Mesenchymal stem cell (in vitro differentiated cells and primary cell): ENCODE measurements around the gene HOXC13.

Source experiments
- DNase-seq: peaks from one replicate; pipeline ENCODE4 v3.0.0-alpha.2; 2013
- H2AFZ ChIP-seq: one replicate; pipeline ENCODE4 v1.6.1; 2013; ENCODE audit warnings: low read depth, mild to moderate bottlenecking, control low read depth, inconsistent platforms, low read length, moderate library complexity
- H2AK5ac ChIP-seq: 2 replicates; pipeline ENCODE4 v1.6.1; 2013; ENCODE audit warnings: low read length, moderate library complexity, mild to moderate bottlenecking, inconsistent platforms; ENCODE audit not compliant: severe bottlenecking
- H2BK120ac ChIP-seq: one replicate; pipeline ENCODE4 v1.6.1; 2013; ENCODE audit warnings: low read depth, mild to moderate bottlenecking, inconsistent platforms, low read length, moderate library complexity
- H2BK12ac ChIP-seq, 2 experiments: one replicate each; pipeline ENCODE4 v1.6.1; 2013; ENCODE audit warnings: inconsistent platforms in 2 of 2, low read length in 2 of 2, mild to moderate bottlenecking in 2 of 2, moderate library complexity in 2 of 2, control low read depth in 1 of 2
- H2BK15ac ChIP-seq: one replicate; pipeline ENCODE4 v1.6.1; 2013; ENCODE audit warnings: mild to moderate bottlenecking, low read depth, inconsistent platforms; ENCODE audit not compliant: poor library complexity, severe bottlenecking
- H2BK5ac ChIP-seq: 2 replicates; pipeline ENCODE4 v1.6.1; 2013; ENCODE audit warnings: low read depth, mild to moderate bottlenecking, low read length, control low read depth, inconsistent platforms; ENCODE audit not compliant: poor library complexity, severe bottlenecking
- H3K14ac ChIP-seq, 2 experiments: one replicate each; pipeline ENCODE4 v1.6.1; 2013; ENCODE audit warnings: inconsistent platforms in 2 of 2, low read length in 2 of 2, control low read depth in 1 of 2, mild to moderate bottlenecking in 1 of 2, moderate library complexity in 1 of 2
- H3K18ac ChIP-seq, 2 experiments: one replicate each; pipeline ENCODE4 v1.6.1; 2013; ENCODE audit warnings: inconsistent platforms in 2 of 2, low read length in 2 of 2, control low read depth in 1 of 2, low read depth in 1 of 2, mild to moderate bottlenecking in 1 of 2
- H3K23ac ChIP-seq, 2 experiments: one replicate each; pipeline ENCODE4 v1.6.1; 2013; ENCODE audit warnings: inconsistent platforms in 2 of 2, low read length in 2 of 2, mild to moderate bottlenecking in 2 of 2, moderate library complexity in 2 of 2, control low read depth in 1 of 2
- H3K27ac ChIP-seq: 2 replicates; pipeline ENCODE4 v1.5.1; 2013; ENCODE audit warnings: mild to moderate bottlenecking, moderate library complexity, low read length, control low read depth, inconsistent platforms; ENCODE audit not compliant: poor library complexity, severe bottlenecking
- H3K27me3 ChIP-seq, 2 experiments: 2 replicates each; pipeline versions ENCODE4 v1.6.1 to v1.7.0; 2013; ENCODE audit warnings: low read length in 2 of 2, mild to moderate bottlenecking in 2 of 2, moderate library complexity in 2 of 2, control low read depth in 1 of 2, inconsistent platforms in 1 of 2; ENCODE audit not compliant: control insufficient read depth in 1 of 2, insufficient read depth in 1 of 2
- H3K36me3 ChIP-seq, 2 experiments: 2 replicates each; pipeline versions ENCODE4 v1.6.1 to v1.7.0; 2013; ENCODE audit warnings: low read length in 2 of 2, control low read depth in 1 of 2, inconsistent platforms in 1 of 2, low read depth in 1 of 2, mild to moderate bottlenecking in 1 of 2; ENCODE audit not compliant: insufficient read depth in 2 of 2, control insufficient read depth in 1 of 2
- H3K4ac ChIP-seq, 2 experiments: one replicate each; pipeline ENCODE4 v1.6.1; 2013; ENCODE audit warnings: inconsistent platforms in 2 of 2, low read length in 2 of 2, mild to moderate bottlenecking in 2 of 2, moderate library complexity in 2 of 2, control low read depth in 1 of 2, low read depth in 1 of 2
- H3K4me1 ChIP-seq: 2 replicates; pipeline ENCODE4 v1.6.1; 2013; ENCODE audit warnings: low read depth, low read length, control low read depth; ENCODE audit not compliant: control insufficient read depth, insufficient read depth
- H3K4me2 ChIP-seq: 2 replicates; pipeline ENCODE4 v1.6.1; 2013; ENCODE audit warnings: low read length, mild to moderate bottlenecking, inconsistent platforms; ENCODE audit not compliant: poor library complexity, severe bottlenecking
- H3K4me3 ChIP-seq, 2 experiments: 2 replicates each; pipeline versions ENCODE4 v1.5.1 to v1.7.0; 2013; ENCODE audit warnings: low read length in 2 of 2, mild to moderate bottlenecking in 2 of 2, control low read depth in 1 of 2, low read depth in 1 of 2; ENCODE audit not compliant: insufficient read depth in 1 of 2
- H3K79me1 ChIP-seq: replicated peaks from 2 replicates; pipeline ENCODE4 v1.6.1; 2013; ENCODE audit warnings: mild to moderate bottlenecking, control low read depth, low read length, inconsistent platforms; ENCODE audit not compliant: poor library complexity, severe bottlenecking
- H3K9ac ChIP-seq: 2 replicates; pipeline ENCODE4 v1.7.0; 2013; ENCODE audit warnings: mild to moderate bottlenecking, low read length, moderate library complexity
- H3K9me3 ChIP-seq: 2 replicates; pipeline ENCODE4 v1.7.0; 2013; ENCODE audit warnings: mild to moderate bottlenecking, low read length; ENCODE audit not compliant: control insufficient read depth
- H4K8ac ChIP-seq: one replicate; pipeline ENCODE4 v1.6.1; 2013; ENCODE audit warnings: inconsistent platforms, mild to moderate bottlenecking, low read length, moderate library complexity
- H4K91ac ChIP-seq: one replicate; pipeline ENCODE4 v1.6.1; 2013; ENCODE audit warnings: mild to moderate bottlenecking, low read length, inconsistent platforms
- WGBS: methylation state at CpG from one replicate; pipeline ENCODE4 v1.1.7; 2013; ENCODE audit warnings: mixed read lengths; 5-methylcytosine and 5-hydroxymethylcytosine counted together

HOXC13 gene

GRCh38 chr12:53963005-53963404 is 24.4 kb downstream of the HOXC13 start:
- no peak overlapping the region for H3K4me2 ChIP-seq
- no peaks in the 10 kb centered on the region for H3K36me3 ChIP-seq
- no peak overlapping the region for H2AK5ac ChIP-seq
- H3K9me3 ChIP-seq = peaks cover 15% of the 10 kb centered on the region
- no peak overlapping the region for H3K23ac ChIP-seq
- no peak overlapping the region for H3K14ac ChIP-seq
- peaks cover 100% of the 10 kb centered on the region in 2 experiments for H3K27me3 ChIP-seq
- H3K27ac ChIP-seq = no peak overlapping the region
- no peak overlapping the region for H2BK120ac ChIP-seq
- no peak for DNase-seq
- H3K4me3 ChIP-seq = no peak overlapping the region
- H3K18ac ChIP-seq = no peak overlapping the region
- H2BK12ac ChIP-seq = no peak overlapping the region
- peaks cover 19% of the 10 kb centered on the region for H3K4me1 ChIP-seq
- no peak overlapping the region for H2BK15ac ChIP-seq
- no peak overlapping the region for H2AFZ ChIP-seq
- H4K91ac ChIP-seq = no peak overlapping the region
- H3K9ac ChIP-seq = no peak overlapping the region
- H2BK5ac ChIP-seq = no peak overlapping the region
- 34% methylated on average over 7 of the region's 7 CpGs for WGBS
- no peaks in the 10 kb centered on the region for H3K79me1 ChIP-seq
- no peak overlapping the region for H4K8ac ChIP-seq
- no peak overlapping the region for H3K4ac ChIP-seq

DNA sequence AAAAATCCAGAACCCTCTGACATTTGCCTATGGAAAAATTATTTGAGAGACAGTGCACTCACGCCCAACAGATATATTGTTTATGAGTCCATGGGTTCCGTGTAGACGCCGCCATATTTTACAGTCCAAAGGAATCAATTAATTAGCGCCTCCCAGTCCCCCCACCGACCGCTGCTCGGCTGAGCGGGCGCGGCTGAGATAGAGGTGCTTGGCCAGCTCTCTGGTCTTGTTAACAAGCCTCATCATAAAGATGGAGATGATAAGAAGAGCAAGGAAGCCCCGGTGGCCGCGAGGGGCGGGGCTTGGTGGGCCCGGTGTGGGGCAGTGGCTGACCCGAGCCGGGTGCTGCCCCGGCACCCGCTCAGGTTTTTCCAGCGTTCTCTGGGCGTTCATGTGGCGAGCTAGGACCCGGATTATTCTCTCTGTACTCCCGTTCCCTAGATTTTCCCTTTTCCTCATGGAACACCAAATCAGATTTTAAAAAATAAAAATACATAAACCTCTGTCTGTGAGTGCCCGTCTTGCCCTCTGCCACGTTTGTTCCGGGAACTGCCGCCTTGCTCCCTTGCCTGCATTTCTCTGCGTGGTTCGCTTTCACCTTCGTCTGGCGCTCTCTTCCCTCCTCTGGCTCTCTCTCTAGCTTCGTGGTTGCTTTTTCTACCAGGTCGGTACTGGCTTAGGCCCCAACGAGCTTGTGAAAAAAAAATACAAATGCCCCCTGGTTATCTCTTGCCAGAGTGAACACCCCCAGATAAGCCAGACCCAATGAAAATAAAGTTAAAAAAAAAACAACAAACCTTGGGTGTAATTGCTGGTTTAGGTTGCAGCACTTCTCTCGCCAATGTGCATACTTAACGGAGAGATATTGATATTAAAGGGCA is 25.0 kb downstream of the HOXC13 start:
- Histone ChIP-seq H3K9ac (no peak overlapping the region), H2BK5ac (no peak overlapping the region), H3K18ac (no peak overlapping the region), H3K27ac (no peak overlapping the region), H3K4me3 (no peak overlapping the region), H4K8ac (no peak overlapping the region), H3K4me1 (peaks cover 19% of the 10 kb centered on the region), H2AFZ (no peak overlapping the region), H3K9me3 (peaks cover 10% of the 10 kb centered on the region), H2AK5ac (no peak overlapping the region), H2BK120ac (no peak overlapping the region), H3K36me3 (no peaks in the 10 kb centered on the region), H3K79me1 (no peaks in the 10 kb centered on the region), H2BK12ac (no peak overlapping the region), H4K91ac (no peak overlapping the region), H2BK15ac (no peak overlapping the region), H3K27me3 (peaks cover 100% of the 10 kb centered on the region in 2 experiments), H3K4ac (no peak overlapping the region), H3K14ac (no peak overlapping the region), H3K4me2 (no peak overlapping the region), H3K23ac (peak overlapping the region in 1 of 2 experiments; percentile 24)
- no peak for DNase-seq
- WGBS = 12% methylated on average over 37 of the region's 38 CpGs

- H3K9me3 ChIP-seq = peaks cover 10% of the 10 kb centered on the region
- no peak overlapping the region for H3K4me2 ChIP-seq
- H2BK12ac ChIP-seq = no peak overlapping the region
- no peaks in the 10 kb centered on the region for H3K79me1 ChIP-seq
- no peak overlapping the region for H2BK120ac ChIP-seq
- no peak overlapping the region for H2BK15ac ChIP-seq
- no peak overlapping the region for H2BK5ac ChIP-seq
- 0% methylated on average over 1 of the region's 2 CpGs for WGBS
- DNase-seq = no peak
- no peak overlapping the region for H2AK5ac ChIP-seq
- no peak overlapping the region for H3K14ac ChIP-seq
- peaks cover 19% of the 10 kb centered on the region for H3K4me1 ChIP-seq
- no peak overlapping the region for H4K91ac ChIP-seq
- peaks cover 100% of the 10 kb centered on the region in 2 experiments for H3K27me3 ChIP-seq
- H3K9ac ChIP-seq = no peak overlapping the region
- no peak overlapping the region for H3K18ac ChIP-seq
- H3K27ac ChIP-seq = no peak overlapping the region
- no peak overlapping the region for H3K4ac ChIP-seq
- no peak overlapping the region for H2AFZ ChIP-seq
- no peaks in the 10 kb centered on the region for H3K36me3 ChIP-seq
- no peak overlapping the region for H3K23ac ChIP-seq
- no peak overlapping the region for H3K4me3 ChIP-seq
- H4K8ac ChIP-seq = no peak overlapping the region
Measured at GRCh38 chr12:53964315-53964713, 25.7 kb downstream of the HOXC13 start.

GRCh38 chr12:53965281-53966084 is 26.9 kb downstream of the HOXC13 start:
- under 1% methylated on average over 18 of the region's 18 CpGs for WGBS
- Histone ChIP-seq H3K4ac (no peak overlapping the region), H3K4me1 (peaks cover 19% of the 10 kb centered on the region), H2AK5ac (no peak overlapping the region), H3K4me3 (peak overlapping the region in 1 of 2 experiments; percentile 59), H3K79me1 (no peaks in the 10 kb centered on the region), H3K9me3 (peaks cover under 1% of the 10 kb centered on the region), H3K14ac (no peak overlapping the region), H3K36me3 (no peaks in the 10 kb centered on the region), H3K4me2 (no peak overlapping the region), H4K91ac (no peak overlapping the region), H4K8ac (no peak overlapping the region), H2BK15ac (no peak overlapping the region), H2BK12ac (no peak overlapping the region), H3K23ac (no peak overlapping the region), H3K18ac (no peak overlapping the region), H2BK120ac (no peak overlapping the region), H3K9ac (peak overlapping the region; percentile 46), H3K27me3 (peaks cover 100% of the 10 kb centered on the region in 2 experiments), H2AFZ (no peak overlapping the region), H2BK5ac (no peak overlapping the region), H3K27ac (no peak overlapping the region)
- no peak for DNase-seq
